ENCODE measurements around the gene RTP4. TPM values are rescaled to one million over a fixed set of nuclear protein-coding genes. Genes with fewer than 3 reads are reported as not detected.
"Not testable (repeated sequence)": the region's sequence is repeated elsewhere in the genome, so short reads cannot be mapped to it uniquely, and the experiment has no call there.

The RTP4 gene
- total RNA-seq, 1 donor from 2014 or later = 0.79 TPM

GRCh38 chr3:187370051-187370450 is 1.9 kb downstream of the RTP4 start:
- no peak for DNase-seq

- DNase-seq = no peak
Measured at GRCh38 chr3:187375581-187375980, 7.4 kb downstream of the RTP4 start.

GRCh38 chr3:187377842-187378241 is 9.7 kb downstream of the RTP4 start:
- peak; percentile 68 for DNase-seq

- DNase-seq = no peak
Measured at GRCh38 chr3:187382609-187383151, 14.5 kb downstream of the RTP4 start.

GRCh38 chr3:187383246-187383645 is 15.1 kb downstream of the RTP4 start:
- no peak for DNase-seq

GRCh38 chr3:187385296-187385695 is 17.1 kb downstream of the RTP4 start:
- DNase-seq = no peak

GRCh38 chr3:187396661-187397060 is 28.5 kb downstream of the RTP4 start:
- no peak for DNase-seq

GRCh38 chr3:187398955-187399354 is 30.8 kb downstream of the RTP4 start:
- no peak for DNase-seq

GRCh38 chr3:187400756-187401155 is 32.6 kb downstream of the RTP4 start:
- no peak for DNase-seq

- no peak for DNase-seq
Measured at GRCh38 chr3:187401856-187402255, 33.7 kb downstream of the RTP4 start.

- no peak for DNase-seq
Measured at GRCh38 chr3:187403768-187404288, 35.6 kb downstream of the RTP4 start.

- DNase-seq = no peak
Measured at GRCh38 chr3:187406927-187407326, 38.7 kb downstream of the RTP4 start.

- not testable (repeated sequence) for DNase-seq
Measured at GRCh38 chr3:187411991-187412781, 44.0 kb downstream of the RTP4 start.

Other genes starting within 250 kb of the RTP4 start
- gene RPL39L, start 228.9 kb upstream of the RTP4 start, total RNA-seq = 15.0 TPM
- not detected for gene RTP1, start 170.9 kb upstream of the RTP4 start, total RNA-seq
- 26.5 TPM for gene MASP1, start 76.6 kb upstream of the RTP4 start, total RNA-seq